Endothelial cell of umbilical vein (primary cell): ENCODE results near the gene CIAPIN1. TPM values are rescaled to one million over a fixed set of nuclear protein-coding genes. Genes with fewer than 3 reads are reported as not detected.

Experiments used
- BruUV-seq: library from RNA; stranded (reverse); fragments of 400-500 nt; replicated peaks from 2 replicates; lab custom pipeline; 2021; lab: Mats Ljungman, UMichigan
- CTCF ChIA-PET: fragments of 300-600, 350-600 bp; sonication (Branson Sonifier 250); formaldehyde crosslinking; loops from one replicate; lab custom pipeline; 2021; ENCODE audit warnings: antibody characterized with exemption, inconsistent platforms; lab: Charles Lee
- POLR2A ChIA-PET: fragments of 300-600, 350-600 bp; sonication (Branson Sonifier 250); formaldehyde crosslinking; loops from one replicate; lab custom pipeline; 2021; ENCODE audit warnings: antibody characterized with exemption, inconsistent platforms; lab: Charles Lee
- DNase-seq: peaks from one replicate; pipeline ENCODE4 v3.0.0-alpha.2; 2011; ENCODE audit warnings: low read depth, low spot score
- FAIRE-seq: peaks from 2 replicates; lab custom pipeline; 2011; peaks lifted over from hg19 to GRCh38; lab: Jason Lieb, UNC
- H2AFZ ChIP-seq: 2 replicates; pipeline ENCODE4 v1.6.0; 2012; ENCODE audit warnings: low read depth, low read length, control low read depth, inconsistent platforms
- H3K27ac ChIP-seq: 2 replicates; pipeline ENCODE4 v1.5.1; 2011; ENCODE audit warnings: low read depth, mild to moderate bottlenecking, control low read depth, low read length, moderate library complexity; ENCODE audit not compliant: insufficient read depth
- H3K27me3 ChIP-seq, 2 experiments: 2 replicates each; pipeline versions ENCODE4 v1.6.0 to v1.6.1; 2011; ENCODE audit warnings: low read length in 2 of 2, mixed read lengths in 1 of 2; ENCODE audit not compliant: control insufficient read depth in 2 of 2, insufficient read depth in 2 of 2
- H3K36me3 ChIP-seq, 2 experiments: 2 replicates in 1 of 2; 3 replicates in 1 of 2; pipeline ENCODE4 v1.5.1; 2011; ENCODE audit warnings: low read length in 2 of 2, mild to moderate bottlenecking in 1 of 2, moderate library complexity in 1 of 2; ENCODE audit not compliant: control insufficient read depth in 2 of 2, insufficient read depth in 2 of 2; ENCODE audit errors: extremely low read depth in 1 of 2
- H3K4me1 ChIP-seq: 3 replicates; pipeline ENCODE4 v1.5.1; 2011; ENCODE audit warnings: mild to moderate bottlenecking, low read length; ENCODE audit not compliant: control insufficient read depth, insufficient read depth; ENCODE audit errors: extremely low read depth
- H3K4me2 ChIP-seq: 2 replicates; pipeline ENCODE4 v1.6.1; 2011; ENCODE audit warnings: low read length, control low read depth, mixed read lengths; ENCODE audit not compliant: insufficient read depth
- H3K4me3 ChIP-seq, 3 experiments: fragments of 200-600 bp in 1 of 3; sonication (generic), shearing (Covaris generic) in 1 of 3; replicated peaks in 1 of 3; 2 replicates each; pipeline ENCODE4 v1.5.1; 2011 to 2016; ENCODE audit warnings: control low read depth in 3 of 3, low read length in 3 of 3, mild to moderate bottlenecking in 2 of 3, inconsistent platforms in 1 of 3, low read depth in 1 of 3, moderate library complexity in 1 of 3; ENCODE audit not compliant: insufficient read depth in 1 of 3
- H3K79me2 ChIP-seq: 2 replicates; pipeline ENCODE4 v1.6.0; 2012; ENCODE audit warnings: low read length, inconsistent platforms; ENCODE audit not compliant: control insufficient read depth, insufficient read depth
- H3K9ac ChIP-seq: replicated peaks from 2 replicates; pipeline ENCODE3; 2011; ENCODE audit warnings: low read length, control low read depth; ENCODE audit not compliant: insufficient read depth; ENCODE audit errors: extremely low read depth
- H3K9me1 ChIP-seq: replicated peaks from 3 replicates; pipeline ENCODE4 v1.6.0; 2011; ENCODE audit warnings: mild to moderate bottlenecking, low read length; ENCODE audit not compliant: control insufficient read depth, insufficient read depth; ENCODE audit errors: extremely low read depth
- H3K9me3 ChIP-seq: replicated peaks from 2 replicates; pipeline ENCODE4 v1.5.1; 2012; ENCODE audit warnings: low read length, inconsistent platforms; ENCODE audit not compliant: control insufficient read depth, insufficient read depth
- H4K20me1 ChIP-seq: replicated peaks from 2 replicates; pipeline ENCODE3; 2011; ENCODE audit warnings: mild to moderate bottlenecking, low read length; ENCODE audit not compliant: control insufficient read depth, insufficient read depth; ENCODE audit errors: extremely low read depth
- EZH2 ChIP-seq: IDR thresholded peaks from 2 replicates; pipeline ENCODE4 v1.6.1; 2012; ENCODE audit warnings: borderline replicate concordance, low read depth, mild to moderate bottlenecking, moderate library complexity, low read length, inconsistent platforms; ENCODE audit not compliant: severe bottlenecking
- FOS ChIP-seq: IDR thresholded peaks from 2 replicates; pipeline ENCODE4 v1.6.1; 2011; ENCODE audit warnings: mild to moderate bottlenecking, low read length, moderate library complexity, borderline replicate concordance; ENCODE audit not compliant: insufficient read depth
- GATA2 ChIP-seq: IDR thresholded peaks from 2 replicates; pipeline ENCODE4 v1.7.0; 2011; ENCODE audit warnings: low read depth, mild to moderate bottlenecking, moderate library complexity, mixed read lengths, low read length; ENCODE audit not compliant: insufficient read length, insufficient read depth
- JUN ChIP-seq: IDR thresholded peaks from 2 replicates; pipeline ENCODE4 v1.6.1; 2011; ENCODE audit warnings: borderline replicate concordance, low read depth; ENCODE audit not compliant: insufficient read length, insufficient read depth
- MYC ChIP-seq: IDR thresholded peaks from one replicate; pipeline ENCODE4 v1.6.1; 2011; ENCODE audit warnings: mild to moderate bottlenecking, low read depth, low read length
- POLR2A ChIP-seq: IDR thresholded peaks from 2 replicates; pipeline ENCODE4 v1.6.1; 2012; ENCODE audit warnings: low read depth, mild to moderate bottlenecking, control low read depth, low read length
- POLR2AphosphoS5 ChIP-seq: IDR thresholded peaks from 2 replicates; pipeline ENCODE4 v1.6.1; 2012; ENCODE audit warnings: low read depth, mild to moderate bottlenecking, control low read depth, low read length, moderate library complexity; ENCODE audit not compliant: insufficient read depth
- dilution Hi-C: fragments of 300-500 bp; cut with MboI; formaldehyde crosslinking; loops from one replicate; pipeline ENCODE4 v1.15.0; 2019; ENCODE audit warnings: low sequenced_read_pairs; ENCODE audit not compliant: extremely low pct_ligation_motif_present
- intact Hi-C: fragments of 100-400 bp; cut with micrococcal nuclease; formaldehyde crosslinking; loops from one replicate; pipeline ENCODE4 v1.10.0; 2022
- polyA plus RNA-seq, 4 experiments: library from polyadenylated mRNA; depleted of rRNA in 3 of 4; stranded (reverse) in 3 of 4; unstranded in 1 of 4; fragments of >200 nt; gene quantifications; 2 replicates each; pipeline versions ENCODE4 v1.2.1 to v1.2.3, GENCODE V29; 2011 to 2012; ENCODE audit warnings: missing spikeins in 1 of 4
- total RNA-seq: library from RNA; stranded (reverse); gene quantifications from 2 replicates; pipeline ENCODE4 v1.2.3, GENCODE V29; 2021
- TF ChIP-seq, protein P1 (sequence below), 2 donors: IDR thresholded peaks; 1 replicate in 1 of 2; 2 replicates in 1 of 2; pipeline ENCODE4 v1.5.1; 2011; ENCODE audit warnings: low read length in 2 of 2, mild to moderate bottlenecking in 2 of 2, moderate library complexity in 2 of 2, control low read depth in 1 of 2, inconsistent platforms in 1 of 2, low read depth in 1 of 2; ENCODE audit not compliant: insufficient read depth in 1 of 2; ENCODE audit errors: extremely low read depth in 1 of 2
- TF ChIP-seq, protein P2 (sequence below): IDR thresholded peaks from 2 replicates; pipeline ENCODE4 v1.6.1; 2011; ENCODE audit not compliant: insufficient read depth, insufficient read length

Gene CIAPIN1
- total and polyA plus RNA-seq, 2 donors (not counting 3 experiments of a cell fraction or from before 2014, with no cell fraction given): 74.6 to 77.9 TPM

DNA sequence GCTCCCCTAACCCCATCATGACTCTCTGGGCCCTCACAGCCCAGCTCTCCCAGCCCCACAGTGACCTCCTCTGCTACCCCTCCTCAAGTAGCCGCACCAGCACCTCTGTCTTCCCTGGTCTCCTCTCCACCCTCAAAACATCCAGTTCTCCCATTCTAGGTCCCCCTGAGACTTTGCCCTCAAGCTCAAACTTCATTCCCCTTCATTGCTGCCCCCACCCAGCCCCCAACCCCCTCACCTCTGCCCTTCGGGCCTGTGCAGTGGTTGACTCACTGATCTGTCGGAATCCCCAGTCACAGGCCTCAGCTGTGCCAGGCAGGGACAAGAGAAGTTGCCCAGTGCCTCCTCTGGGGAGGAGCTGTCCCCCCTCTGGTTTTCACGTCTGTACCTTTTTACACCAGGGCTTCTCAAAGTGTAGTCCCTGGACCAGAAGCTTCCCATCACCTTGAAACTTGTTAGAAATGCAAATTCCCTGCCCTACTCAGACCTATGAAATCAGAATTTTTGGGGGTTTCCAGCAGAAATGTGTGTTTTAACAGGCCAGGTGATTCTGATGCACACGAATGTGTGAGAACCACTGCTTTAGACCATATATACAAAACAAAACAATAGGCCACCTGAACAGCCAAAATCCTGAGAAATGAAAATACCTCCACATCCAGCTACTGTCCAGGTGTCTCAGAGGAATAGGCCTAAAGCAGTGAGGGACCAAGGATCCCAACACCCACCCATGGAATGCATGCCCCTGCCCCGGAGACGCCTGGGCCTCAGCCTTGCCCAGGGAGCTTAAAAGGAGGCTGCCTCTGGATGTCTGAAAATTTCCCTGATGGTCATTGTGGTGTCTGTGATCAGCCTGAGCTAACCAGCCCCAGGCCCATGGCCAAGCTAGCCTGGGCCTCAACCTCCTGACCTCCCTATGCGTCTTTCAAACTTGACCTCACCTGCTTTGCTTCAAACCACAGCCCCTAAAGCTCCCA lies 40.0 kb upstream of the CIAPIN1 start:
- H3K4me1 ChIP-seq: peaks cover 6% of the 10 kb centered on the region
- H3K27me3 ChIP-seq: peaks cover 0 to 11% of the 10 kb centered on the region in 2 experiments
- no TSS peak for BruUV-seq
- no peak overlapping the region for H3K4me2 ChIP-seq
- H3K79me2 ChIP-seq: no peaks in the 10 kb centered on the region
- H3K36me3 ChIP-seq: no peaks in the 10 kb centered on the region
- ChIA-PET POLR2A (no interaction called here), CTCF (interaction anchor here (1.6 to 5.3 kb wide), 2 partner anchors 33 to 54 kb away, joined by 3 to 27 read pairs; no protein-coding TSS in a partner anchor)
- no peak overlapping the region for H3K27ac ChIP-seq
- DNase-seq: no peak
- dilution Hi-C loops: no loop called here
- FAIRE-seq: no peak
- no peak overlapping the region for H3K4me3 ChIP-seq
- intact Hi-C loops: loop anchor here (2.0 kb wide), 1 partner anchor 48 kb away; no protein-coding TSS in a partner anchor
- H3K9ac ChIP-seq: no peak overlapping the region
- no peaks in the 10 kb centered on the region for H4K20me1 ChIP-seq
- TF ChIP-seq EZH2 (no peak), FOS (no peak), GATA2 (no peak), POLR2A (no peak), JUN (no peak), MYC (no peak), POLR2AphosphoS5 (no peak)
- TF ChIP-seq, protein P1, sequence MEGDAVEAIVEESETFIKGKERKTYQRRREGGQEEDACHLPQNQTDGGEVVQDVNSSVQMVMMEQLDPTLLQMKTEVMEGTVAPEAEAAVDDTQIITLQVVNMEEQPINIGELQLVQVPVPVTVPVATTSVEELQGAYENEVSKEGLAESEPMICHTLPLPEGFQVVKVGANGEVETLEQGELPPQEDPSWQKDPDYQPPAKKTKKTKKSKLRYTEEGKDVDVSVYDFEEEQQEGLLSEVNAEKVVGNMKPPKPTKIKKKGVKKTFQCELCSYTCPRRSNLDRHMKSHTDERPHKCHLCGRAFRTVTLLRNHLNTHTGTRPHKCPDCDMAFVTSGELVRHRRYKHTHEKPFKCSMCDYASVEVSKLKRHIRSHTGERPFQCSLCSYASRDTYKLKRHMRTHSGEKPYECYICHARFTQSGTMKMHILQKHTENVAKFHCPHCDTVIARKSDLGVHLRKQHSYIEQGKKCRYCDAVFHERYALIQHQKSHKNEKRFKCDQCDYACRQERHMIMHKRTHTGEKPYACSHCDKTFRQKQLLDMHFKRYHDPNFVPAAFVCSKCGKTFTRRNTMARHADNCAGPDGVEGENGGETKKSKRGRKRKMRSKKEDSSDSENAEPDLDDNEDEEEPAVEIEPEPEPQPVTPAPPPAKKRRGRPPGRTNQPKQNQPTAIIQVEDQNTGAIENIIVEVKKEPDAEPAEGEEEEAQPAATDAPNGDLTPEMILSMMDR (IDR thresholded peaks at IDR 0.05; ENCODE audit: extremely low read depth in 1 of 2, insufficient read depth in 1 of 2, low read depth in 1 of 2, low read length in 2 of 2): no peak
- TF ChIP-seq, protein P2, sequence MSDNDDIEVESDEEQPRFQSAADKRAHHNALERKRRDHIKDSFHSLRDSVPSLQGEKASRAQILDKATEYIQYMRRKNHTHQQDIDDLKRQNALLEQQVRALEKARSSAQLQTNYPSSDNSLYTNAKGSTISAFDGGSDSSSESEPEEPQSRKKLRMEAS: no peak
- no peaks in the 10 kb centered on the region for H3K9me1 ChIP-seq
- H3K9me3 ChIP-seq: no peaks in the 10 kb centered on the region
- H2AFZ ChIP-seq: peak overlapping the region; percentile 99
